ENCODE results near the gene PNPT1.

DNA sequence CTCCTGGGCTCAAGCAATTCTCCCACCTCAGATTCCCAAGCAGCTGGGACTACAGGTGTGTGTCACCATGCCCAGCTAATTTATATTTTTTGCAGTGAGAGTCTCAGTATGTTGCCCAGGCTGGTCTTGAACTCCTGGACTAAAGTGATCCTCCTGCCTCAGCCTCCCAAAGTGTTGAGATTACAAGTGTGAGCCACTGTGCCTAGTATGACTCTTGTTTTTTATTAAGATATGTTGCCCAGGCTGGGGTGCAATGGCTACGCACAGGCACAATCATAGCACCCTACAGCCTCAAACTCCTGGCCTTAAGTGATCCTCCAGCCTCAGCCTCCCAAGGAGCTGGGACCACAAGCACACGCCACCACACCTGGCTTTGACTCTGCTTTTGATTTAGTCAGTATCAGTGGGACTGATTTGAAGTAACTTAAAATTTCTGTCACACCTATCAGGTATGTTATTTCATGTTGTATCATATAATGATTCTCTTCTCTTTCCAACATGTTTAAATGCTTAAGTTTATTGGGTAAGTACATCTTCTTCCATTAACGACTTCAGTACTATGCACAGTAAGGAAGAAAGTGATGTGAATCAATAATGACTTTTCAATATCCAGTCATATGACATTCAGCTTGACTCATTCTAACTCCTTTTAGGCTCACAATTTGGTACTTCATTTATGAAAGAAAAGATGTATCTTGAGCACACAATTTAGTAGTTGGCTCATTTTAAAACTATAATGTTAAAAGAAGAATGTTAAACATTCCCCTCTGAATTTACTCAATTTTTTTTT lies 82.5 kb downstream of the PNPT1 start:
- TF ChIP-seq CTCF (IDR thresholded peaks at IDR 0.05; ENCODE audit: extremely low read depth in 1 of 2, insufficient read depth in 1 of 2, low read depth in 1 of 2, low read length in 2 of 2) = no peak
- TF ChIP-seq POLR2AphosphoS5 (IDR thresholded peaks at IDR 0.05; ENCODE audit: insufficient read depth, low read depth, low read length) = no peak
- TF ChIP-seq MYC (IDR thresholded peaks at IDR 0.05; ENCODE audit: low read depth, low read length) = no peak
- TF ChIP-seq POLR2A (IDR thresholded peaks at IDR 0.05; ENCODE audit: low read depth, low read length) = no peak
- TF ChIP-seq, protein P1, sequence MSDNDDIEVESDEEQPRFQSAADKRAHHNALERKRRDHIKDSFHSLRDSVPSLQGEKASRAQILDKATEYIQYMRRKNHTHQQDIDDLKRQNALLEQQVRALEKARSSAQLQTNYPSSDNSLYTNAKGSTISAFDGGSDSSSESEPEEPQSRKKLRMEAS (IDR thresholded peaks at IDR 0.05; ENCODE audit: insufficient read depth, insufficient read length) = no peak
- no peak for TF ChIP-seq EZH2 (IDR thresholded peaks at IDR 0.05; ENCODE audit: borderline replicate concordance, low read depth, low read length, severe bottlenecking)
